Skeletal muscle tissue (tissue), 4 donors: ENCODE results near the gene WDR90. TPM values are rescaled to one million over a fixed set of nuclear protein-coding genes. Genes with fewer than 3 reads are reported as not detected.

ENCODE experiments used
- H3K27ac ChIP-seq: one replicate; pipeline ENCODE4 v1.7.0; 2013; ENCODE audit warnings: mild to moderate bottlenecking, low read depth, low read length, inconsistent platforms
- H3K27me3 ChIP-seq, 3 donors: one replicate each; pipeline ENCODE4 v1.7.0; 2013; ENCODE audit warnings: low read length in 3 of 3; ENCODE audit not compliant: control insufficient read depth in 3 of 3, insufficient read depth in 3 of 3
- H3K36me3 ChIP-seq, 3 donors: one replicate each; pipeline ENCODE4 v1.7.0; 2013; ENCODE audit warnings: low read length in 3 of 3; ENCODE audit not compliant: control insufficient read depth in 3 of 3, insufficient read depth in 3 of 3
- H3K4me1 ChIP-seq, 3 donors: one replicate each; pipeline ENCODE4 v1.7.0; 2013; ENCODE audit warnings: low read length in 3 of 3, mild to moderate bottlenecking in 3 of 3; ENCODE audit not compliant: control insufficient read depth in 3 of 3, insufficient read depth in 3 of 3
- H3K4me3 ChIP-seq, 3 donors: one replicate each; pipeline ENCODE4 v1.7.0; 2013; ENCODE audit warnings: low read length in 3 of 3
- H3K9ac ChIP-seq, 3 donors: one replicate each; pipeline ENCODE4 v1.7.0; 2013; ENCODE audit warnings: low read length in 3 of 3, mild to moderate bottlenecking in 3 of 3, moderate library complexity in 2 of 3, low read depth in 1 of 3
- H3K9me3 ChIP-seq, 3 donors: one replicate each; pipeline ENCODE4 v1.7.0; 2013; ENCODE audit warnings: low read length in 3 of 3; ENCODE audit not compliant: control insufficient read depth in 3 of 3
- total RNA-seq: library from RNA; depleted of rRNA; stranded (reverse); fragments of >200 nt; gene quantifications from one replicate; pipeline ENCODE4 v1.2.3, GENCODE V29; 2014
- donor health status: Osteomylitis.

WDR90 gene
- total RNA-seq, 1 donor from 2014 or later: 6.3 TPM

DNA sequence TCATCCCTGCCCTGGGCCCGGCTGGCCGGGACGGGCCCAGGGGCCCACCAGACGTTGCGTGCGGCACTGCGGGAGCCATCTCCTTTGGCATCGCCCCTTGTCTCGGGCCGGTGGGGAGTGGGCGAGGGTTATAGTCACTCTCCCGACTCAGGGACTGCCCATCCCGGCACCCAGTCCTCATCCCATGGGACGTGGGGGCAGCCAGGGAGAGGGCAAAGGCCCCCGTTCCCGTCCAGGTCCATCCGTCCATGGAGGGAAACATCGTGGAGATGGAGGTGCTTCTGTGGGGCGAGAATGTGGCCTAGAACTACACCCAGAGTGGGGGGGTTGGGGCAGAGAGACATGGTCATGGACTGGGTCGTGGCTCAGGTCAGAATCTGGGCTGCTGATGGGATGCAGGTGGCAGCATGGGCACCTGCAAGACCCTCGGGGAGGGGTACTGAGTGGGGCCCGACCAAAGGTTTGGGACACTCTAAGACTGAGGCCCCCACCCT lies 2.4 kb upstream of the WDR90 start:
- H3K27me3 ChIP-seq: no peaks in the 10 kb centered on the region
- peak overlapping the region; percentile 32 to 88 (median 43) for H3K9ac ChIP-seq
- H3K4me3 ChIP-seq: peak overlapping the region in 1 of 3 donors; percentile 61
- H3K4me1 ChIP-seq: peaks cover 49 to 63% (median 62%) of the 10 kb centered on the region in 3 donors
- H3K9me3 ChIP-seq: no peaks in the 10 kb centered on the region
- peaks cover 0 to 9% (median 2%) of the 10 kb centered on the region in 3 donors for H3K36me3 ChIP-seq
- peak overlapping the region; percentile 56 for H3K27ac ChIP-seq

DNA sequence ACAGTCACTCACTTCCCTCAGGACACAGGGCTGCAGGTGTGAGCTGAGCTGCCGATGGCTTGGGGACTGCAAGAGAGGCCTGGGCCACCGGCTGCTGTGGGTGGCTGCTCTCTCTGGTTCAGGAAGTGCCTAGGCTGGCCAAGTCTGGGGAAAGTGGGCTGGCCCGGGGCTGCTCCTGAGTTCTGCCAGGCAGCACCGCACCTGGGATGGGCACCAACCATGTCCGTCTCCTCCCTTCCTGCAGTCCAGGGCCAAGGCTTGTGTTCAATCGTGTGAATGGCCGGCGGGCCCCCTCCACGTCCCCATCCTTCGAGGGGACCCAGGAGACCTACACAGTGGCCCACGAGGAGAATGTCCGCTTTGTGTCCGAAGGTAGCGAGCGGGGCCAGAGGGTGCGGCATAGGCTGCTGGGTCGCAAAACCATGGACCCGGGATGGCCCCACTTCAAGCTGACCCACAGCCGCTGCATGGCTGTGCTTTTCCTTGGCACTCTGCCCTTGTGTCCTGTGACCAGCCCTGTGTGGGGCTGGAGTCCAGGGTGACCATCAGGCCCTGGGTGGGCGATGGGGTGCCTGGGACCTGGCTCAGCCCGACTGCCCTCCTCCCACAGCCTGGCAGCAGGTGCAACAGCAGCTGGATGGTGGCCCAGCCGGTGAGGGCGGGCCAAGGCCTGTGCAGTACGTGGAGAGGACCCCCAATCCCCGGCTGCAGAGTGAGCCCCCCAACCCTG lies 1.8 kb upstream of the WDR90 start:
- Histone ChIP-seq H3K9me3 (no peaks in the 10 kb centered on the region), H3K4me3 (peak overlapping the region in 2 of 3 donors; percentile 43 to 61), H3K27ac (peak overlapping the region; percentile 87), H3K4me1 (peaks cover 49 to 63% (median 61%) of the 10 kb centered on the region in 3 donors), H3K36me3 (peaks cover 0 to 10% (median 2%) of the 10 kb centered on the region in 3 donors), H3K27me3 (no peaks in the 10 kb centered on the region), H3K9ac (peak overlapping the region; percentile 32 to 88 (median 57))

DNA sequence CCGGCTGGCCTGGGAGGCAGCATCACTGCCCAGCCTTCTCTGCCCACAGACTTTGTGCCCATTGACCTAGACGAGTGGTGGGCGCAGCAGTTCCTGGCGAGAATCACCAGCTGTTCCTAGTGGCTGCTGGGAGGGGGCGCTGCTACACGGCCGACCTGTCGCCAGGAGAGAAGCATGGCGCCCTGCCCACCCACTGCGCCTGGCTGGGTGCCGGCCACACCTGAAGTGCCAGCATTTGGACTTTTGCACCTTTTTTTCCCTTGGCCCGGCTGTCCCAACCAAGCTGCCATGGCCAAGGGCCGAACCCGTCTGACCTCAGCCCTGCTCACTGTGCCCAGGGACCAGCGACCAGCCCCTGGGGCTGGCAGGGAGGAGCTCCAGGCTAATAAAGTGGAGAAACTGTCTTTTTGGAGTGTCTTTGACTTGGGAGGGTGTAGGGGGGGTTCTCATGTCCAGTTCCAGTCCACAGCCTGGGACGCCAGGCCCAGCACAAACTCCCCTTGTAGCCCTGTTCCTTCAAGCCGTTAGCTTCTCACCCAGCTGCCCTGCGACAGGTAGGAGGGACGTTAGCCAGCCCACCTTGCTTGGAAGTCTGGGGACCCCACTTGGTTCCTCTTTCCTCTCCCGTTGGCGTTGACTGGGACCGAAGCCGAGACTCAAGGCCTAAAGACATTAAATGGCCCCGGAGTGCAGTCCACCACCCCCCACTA lies 939 bp upstream of the WDR90 start:
- H3K27me3 ChIP-seq: no peaks in the 10 kb centered on the region
- peak overlapping the region; percentile 84 to 93 (median 88) for H3K9ac ChIP-seq
- H3K4me3 ChIP-seq: peak overlapping the region; percentile 73 to 86 (median 83)
- peaks cover 40 to 54% (median 52%) of the 10 kb centered on the region in 3 donors for H3K4me1 ChIP-seq
- H3K36me3 ChIP-seq: peaks cover 0 to 6% (median under 1%) of the 10 kb centered on the region in 3 donors
- H3K27ac ChIP-seq: peak overlapping the region; percentile 87
- no peaks in the 10 kb centered on the region for H3K9me3 ChIP-seq

DNA sequence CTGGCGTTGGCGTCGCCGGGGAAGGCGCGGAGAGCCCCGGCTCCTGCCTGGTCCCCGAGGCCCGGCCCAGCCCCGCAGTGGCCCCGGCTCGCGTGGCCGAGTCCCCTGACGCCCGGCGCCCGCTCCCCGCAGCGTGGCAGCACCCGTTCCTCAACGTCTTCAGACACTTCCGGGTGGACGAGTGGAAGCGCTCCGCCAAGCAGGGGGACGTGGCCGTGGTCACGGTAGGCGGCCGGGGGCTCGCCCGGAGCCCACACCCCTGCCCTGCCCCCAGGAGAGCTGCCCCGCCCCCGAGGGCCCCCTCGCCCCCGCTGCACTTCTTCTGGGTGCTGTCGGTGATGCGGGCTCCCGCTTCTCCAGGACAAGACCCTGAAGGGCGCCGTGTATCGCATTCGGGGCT lies 466 bp downstream of the WDR90 start:
- peak overlapping the region; percentile 61 to 93 (median 88) for H3K9ac ChIP-seq
- peaks cover 39 to 45% (median 43%) of the 10 kb centered on the region in 3 donors for H3K4me1 ChIP-seq
- H3K9me3 ChIP-seq: no peaks in the 10 kb centered on the region
- H3K27me3 ChIP-seq: no peaks in the 10 kb centered on the region
- no peak overlapping the region for H3K27ac ChIP-seq
- peak overlapping the region in 2 of 3 donors; percentile 83 to 86 for H3K4me3 ChIP-seq
- peaks cover 0 to 3% (median 0%) of the 10 kb centered on the region in 3 donors for H3K36me3 ChIP-seq

DNA sequence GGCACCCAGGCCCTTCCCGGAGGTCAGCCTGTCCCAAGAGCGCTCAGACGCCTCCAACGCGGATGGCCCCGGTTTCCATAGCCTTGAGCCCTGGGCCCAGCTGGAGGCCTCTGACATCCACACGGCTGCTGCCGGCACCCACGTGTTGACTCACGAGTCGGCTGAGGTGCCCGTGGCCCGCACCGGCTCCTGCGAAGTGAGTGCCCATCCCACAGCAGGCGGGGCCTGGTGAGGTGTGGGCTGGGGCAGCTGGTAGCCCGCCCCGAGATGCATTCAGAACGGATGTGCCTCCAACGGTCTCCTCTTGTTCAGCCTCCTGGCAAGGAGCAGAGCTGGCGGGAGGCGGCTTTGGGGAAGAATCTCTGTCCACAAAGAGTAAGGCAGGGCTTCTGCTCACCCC lies 2.7 kb downstream of the WDR90 start:
- Histone ChIP-seq H3K4me1 (peaks cover 23 to 29% (median 27%) of the 10 kb centered on the region in 3 donors), H3K4me3 (no peak overlapping the region), H3K9me3 (no peaks in the 10 kb centered on the region), H3K36me3 (peaks cover 0 to 3% (median 0%) of the 10 kb centered on the region in 3 donors), H3K27ac (no peak overlapping the region), H3K9ac (no peak overlapping the region), H3K27me3 (no peaks in the 10 kb centered on the region)

DNA sequence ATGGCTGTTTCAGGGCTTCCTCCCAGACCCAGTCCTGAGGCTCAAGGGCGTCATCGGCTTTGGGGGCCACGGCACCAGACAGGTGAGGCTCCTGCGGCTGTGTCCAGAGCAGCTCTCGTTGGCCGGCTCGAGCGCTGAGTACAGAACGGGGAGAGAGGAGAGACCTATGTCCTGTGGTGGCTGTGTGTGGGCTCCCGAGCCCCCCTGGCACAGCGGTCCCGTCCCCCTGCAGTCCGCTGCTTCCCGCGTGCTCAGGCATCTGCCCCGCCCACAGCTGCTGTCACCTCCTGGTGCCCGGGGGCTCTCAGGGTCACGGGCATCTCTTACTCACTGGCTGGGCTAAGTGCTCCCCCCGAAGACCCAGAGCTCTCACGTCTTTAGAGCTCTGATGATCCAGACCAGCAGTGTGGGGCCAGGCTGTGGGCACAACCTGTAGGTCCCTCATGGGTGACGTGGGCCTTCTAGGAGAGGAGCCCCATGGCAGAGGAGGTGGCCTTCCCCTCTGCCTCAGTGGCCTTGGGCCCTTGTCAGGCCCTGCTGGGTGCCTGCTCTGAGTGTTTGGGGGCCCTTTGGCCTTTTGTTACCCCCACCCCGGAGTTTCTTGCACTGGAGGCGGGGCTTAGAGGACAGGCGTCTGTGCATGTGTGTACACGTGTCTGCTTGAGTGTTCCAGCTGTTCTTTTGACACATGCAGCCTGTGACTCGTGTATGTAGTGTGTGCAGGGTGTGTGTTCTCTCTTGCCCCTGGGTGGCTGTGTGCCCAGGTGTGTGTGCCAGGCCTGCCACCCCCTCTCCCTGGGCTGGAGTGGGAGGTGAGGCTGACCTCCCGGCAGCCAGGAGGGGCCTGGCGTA lies 3.5 kb downstream of the WDR90 start:
- Histone ChIP-seq H3K9ac (no peak overlapping the region), H3K36me3 (peaks cover 0 to 3% (median 0%) of the 10 kb centered on the region in 3 donors)

DNA sequence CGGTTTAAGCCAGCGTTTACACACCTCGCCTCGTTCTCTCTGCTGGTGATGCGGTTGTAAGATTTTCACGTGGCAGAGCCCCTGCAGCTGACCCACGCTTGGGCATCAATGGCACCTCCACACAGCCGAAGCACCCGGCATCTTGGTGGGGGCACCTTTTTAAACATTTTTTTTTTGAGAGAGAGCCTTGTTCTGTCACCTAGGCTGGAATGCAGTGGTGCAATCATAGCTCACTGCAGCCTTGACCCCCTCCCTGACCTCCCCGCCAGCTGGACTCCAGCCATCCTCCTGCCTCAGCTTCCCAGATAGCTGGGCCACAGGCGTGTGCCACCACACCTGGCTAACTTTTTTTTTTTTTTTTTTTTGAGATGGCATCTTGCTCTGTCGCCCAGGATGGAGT lies 4.9 kb downstream of the WDR90 start:
- no peaks in the 10 kb centered on the region for H3K9me3 ChIP-seq
- H3K36me3 ChIP-seq: peaks cover 0 to 3% (median 3%) of the 10 kb centered on the region in 3 donors
- H3K4me3 ChIP-seq: no peak overlapping the region
- H3K9ac ChIP-seq: no peak overlapping the region
- no peaks in the 10 kb centered on the region for H3K27me3 ChIP-seq
- peaks cover 4 to 7% (median 7%) of the 10 kb centered on the region in 3 donors for H3K4me1 ChIP-seq
- no peak overlapping the region for H3K27ac ChIP-seq

More for the DNA sequence above, 3.5 kb downstream of the WDR90 start:
- no peak overlapping the region for H3K27ac ChIP-seq
- no peaks in the 10 kb centered on the region for H3K27me3 ChIP-seq
- H3K4me1 ChIP-seq: peaks cover 15 to 20% (median 19%) of the 10 kb centered on the region in 3 donors
- no peaks in the 10 kb centered on the region for H3K9me3 ChIP-seq
- no peak overlapping the region for H3K4me3 ChIP-seq

DNA sequence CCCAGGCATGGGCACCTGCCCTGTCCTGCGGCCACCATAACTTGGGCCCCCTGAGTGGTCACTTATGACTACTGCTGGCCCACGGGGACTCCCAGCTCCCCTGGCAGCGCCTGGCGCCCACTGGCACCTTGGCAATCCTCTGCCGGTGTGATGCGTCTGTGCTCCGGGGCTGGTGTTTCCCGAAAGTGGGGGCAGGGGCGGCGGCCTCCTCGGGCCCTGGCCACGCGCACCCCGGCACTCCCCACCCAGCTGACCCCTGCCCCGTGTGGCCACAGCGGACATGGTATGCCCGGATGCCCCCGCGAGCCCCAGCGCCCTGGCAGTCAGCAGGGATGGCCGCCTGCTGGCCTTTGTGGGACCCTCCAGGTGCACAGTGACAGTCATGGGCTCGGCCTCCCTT lies 8.3 kb downstream of the WDR90 start:
- peaks cover 11 to 15% (median 11%) of the 10 kb centered on the region in 3 donors for H3K4me1 ChIP-seq
- peaks cover 0 to 3% (median 0%) of the 10 kb centered on the region in 3 donors for H3K36me3 ChIP-seq
- H3K4me3 ChIP-seq: no peak overlapping the region
- H3K27me3 ChIP-seq: no peaks in the 10 kb centered on the region
- H3K9ac ChIP-seq: no peak overlapping the region
- H3K27ac ChIP-seq: no peak overlapping the region
- no peaks in the 10 kb centered on the region for H3K9me3 ChIP-seq

DNA sequence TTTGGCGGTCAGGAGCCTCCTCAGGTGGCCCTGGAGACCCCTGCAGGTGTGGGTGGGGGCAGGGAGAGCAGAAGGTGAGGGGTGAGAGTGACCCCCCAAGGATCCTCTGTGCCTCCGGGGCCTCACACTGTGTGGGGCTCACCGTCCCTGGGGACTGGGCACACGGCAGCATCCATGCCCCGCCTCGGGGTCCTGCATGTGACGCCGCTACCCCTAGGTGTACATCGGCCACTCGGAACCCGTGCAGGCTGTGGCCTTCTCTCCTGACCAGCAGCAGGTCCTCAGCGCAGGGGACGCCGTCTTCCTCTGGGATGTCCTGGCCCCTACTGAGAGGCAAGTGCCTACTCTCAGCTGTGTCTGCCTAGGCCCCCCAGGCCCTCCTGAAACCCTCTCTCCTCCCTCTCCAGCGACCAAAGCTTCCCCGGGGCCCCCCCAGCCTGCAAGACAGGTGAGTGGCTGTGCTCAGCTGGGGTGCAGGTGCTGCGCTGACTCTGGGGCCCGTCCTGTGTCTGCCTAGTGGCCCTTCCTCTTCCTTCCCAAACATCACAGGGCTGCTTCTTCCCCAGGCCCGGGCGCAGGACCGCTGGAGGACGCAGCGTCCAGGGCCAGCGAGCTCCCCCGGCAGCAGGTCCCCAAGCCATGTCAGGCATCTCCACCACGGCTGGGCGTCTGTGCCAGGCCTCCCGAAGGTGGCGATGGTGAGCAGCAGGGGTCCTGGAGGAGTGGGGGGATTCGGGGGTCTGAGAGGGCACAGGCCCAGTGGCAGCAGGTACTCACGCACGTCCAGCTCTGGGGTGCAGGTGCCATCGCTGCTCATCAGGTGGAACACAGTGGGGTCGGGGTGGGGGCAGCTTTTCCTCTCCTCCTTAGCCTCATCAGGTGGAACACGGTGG lies 9.8 kb downstream of the WDR90 start:
- Histone ChIP-seq H3K9ac (no peak overlapping the region), H3K27ac (no peak overlapping the region), H3K4me1 (peaks cover 11 to 15% (median 11%) of the 10 kb centered on the region in 3 donors), H3K36me3 (peaks cover 0 to 3% (median 0%) of the 10 kb centered on the region in 3 donors), H3K4me3 (no peak overlapping the region), H3K27me3 (no peaks in the 10 kb centered on the region), H3K9me3 (no peaks in the 10 kb centered on the region)
